K562 (cell line): ENCODE data around the gene NUDT2. TPM values are rescaled to one million over a fixed set of nuclear protein-coding genes. Genes with fewer than 3 reads are reported as not detected.

ENCODE experiments used
- ATAC-seq: fragments of 200-7000 bp; cut with Tn5 transposase; 3 replicates; pipeline ENCODE4 v1.9.1; 2020; ENCODE audit warnings: moderate library complexity
- BruUV-seq: library from RNA; stranded (reverse); fragments of 400-500 nt; replicated peaks from 2 replicates; lab custom pipeline; 2021; lab: Mats Ljungman, UMichigan
- CTCF ChIA-PET: fragments of 300-600 bp; formaldehyde crosslinking; extraction: SDS; loops from one replicate; lab custom pipeline; 2021; ENCODE audit warnings: low intra/inter-chr PET ratio; lab: Yijun Ruan, JAX
- POLR2A ChIA-PET: fragments of 300-600, 350-650 bp; sonication (Branson Sonifier 250); formaldehyde crosslinking; extraction: SDS; loops from one replicate; lab custom pipeline; 2021; ENCODE audit warnings: antibody characterized with exemption, inconsistent platforms; lab: Yijun Ruan, JAX
- DNase-seq, 4 experiments: peaks; one replicate each; pipeline versions ENCODE4 v3.0.0 to v3.0.0-alpha.2; 2011 to 2018; ENCODE audit warnings: low spot score in 3 of 4, mixed read lengths in 3 of 4; ENCODE audit errors: extremely low read depth in 1 of 4
- FAIRE-seq: peaks from 2 replicates; lab custom pipeline; 2011; peaks lifted over from hg19 to GRCh38; lab: Jason Lieb, UNC
- H2AFZ ChIP-seq: 2 replicates; pipeline ENCODE4 v1.6.0; 2011; ENCODE audit warnings: low read depth, low read length, control low read depth, inconsistent platforms
- H3K27ac ChIP-seq: fragments of 200-600 bp; 3 replicates; pipeline ENCODE4 v1.8.0; 2011; ENCODE audit warnings: low read depth, mild to moderate bottlenecking, control low read depth, inconsistent platforms, low read length, moderate library complexity, mixed read lengths; ENCODE audit errors: extremely low read depth
- H3K27me3 ChIP-seq, 2 experiments: fragments of 300-600 bp in 1 of 2; 2 replicates in 1 of 2; 3 replicates in 1 of 2; pipeline versions ENCODE4 v1.6.0 to v1.8.0; 2011; ENCODE audit warnings: inconsistent platforms in 2 of 2, low read length in 2 of 2, mild to moderate bottlenecking in 1 of 2, mixed read lengths in 1 of 2, moderate library complexity in 1 of 2; ENCODE audit not compliant: control insufficient read depth in 2 of 2, insufficient read depth in 2 of 2
- H3K36me3 ChIP-seq: fragments of 300-600 bp; 3 replicates; pipeline ENCODE4 v1.8.0; 2011; ENCODE audit warnings: mild to moderate bottlenecking, low read length, inconsistent platforms; ENCODE audit not compliant: control insufficient read depth, insufficient read depth
- H3K4me1 ChIP-seq, 2 experiments: fragments of 200-600 bp in 1 of 2; replicated peaks in 1 of 2; 2 replicates in 1 of 2; 3 replicates in 1 of 2; pipeline versions ENCODE4 v1.5.1 to v1.8.0; 2011; ENCODE audit warnings: inconsistent platforms in 2 of 2, low read length in 2 of 2, mild to moderate bottlenecking in 1 of 2, mixed read lengths in 1 of 2, moderate library complexity in 1 of 2; ENCODE audit not compliant: control insufficient read depth in 2 of 2, insufficient read depth in 2 of 2
- H3K4me2 ChIP-seq: 2 replicates; pipeline ENCODE4 v1.6.1; 2011; ENCODE audit warnings: low read length, control low read depth, inconsistent platforms, mixed read lengths; ENCODE audit not compliant: insufficient read depth
- H3K4me3 ChIP-seq: fragments of 200-600 bp; sonication (generic), shearing (Covaris generic); 2 replicates; pipeline ENCODE4 v1.5.1; 2016; ENCODE audit warnings: control low read depth, inconsistent platforms
- H3K79me2 ChIP-seq: fragments of 200-600 bp; 3 replicates; pipeline ENCODE4 v1.8.0; 2011; ENCODE audit warnings: low read length, inconsistent platforms; ENCODE audit not compliant: control insufficient read depth, insufficient read depth
- H3K9ac ChIP-seq, 2 experiments: 2 replicates each; pipeline versions ENCODE4 v1.6.0 to v1.6.1; 2011; ENCODE audit warnings: low read depth in 2 of 2, low read length in 2 of 2, control low read depth in 1 of 2, inconsistent platforms in 1 of 2, mild to moderate bottlenecking in 1 of 2, mixed read lengths in 1 of 2; ENCODE audit not compliant: insufficient read depth in 1 of 2
- H3K9me1 ChIP-seq: one replicate; pipeline ENCODE4 v1.6.0; 2011; ENCODE audit warnings: inconsistent platforms, mild to moderate bottlenecking, low read length, moderate library complexity; ENCODE audit not compliant: control insufficient read depth, insufficient read depth
- H3K9me3 ChIP-seq: replicated peaks from 2 replicates; pipeline ENCODE4 v1.5.1; 2011; ENCODE audit warnings: low read depth, low read length, inconsistent platforms; ENCODE audit not compliant: control insufficient read depth, insufficient read depth
- H4K20me1 ChIP-seq: replicated peaks from 2 replicates; pipeline ENCODE4 v1.6.1; 2011; ENCODE audit warnings: low read length, inconsistent platforms, mixed read lengths; ENCODE audit not compliant: control insufficient read depth, insufficient read depth
- ARID3B ChIP-seq: fragments of 250-450 bp; sonication (Bioruptor Pico); IDR thresholded peaks from 2 replicates; pipeline ENCODE4 v1.4.0; 2020; ENCODE audit warnings: borderline replicate concordance
- CREM ChIP-seq: IDR thresholded peaks from 2 replicates; pipeline ENCODE4 v1.6.1; 2014; ENCODE audit warnings: antibody characterized with exemption, low read depth
- FOXP4 ChIP-seq: sonication (generic); formaldehyde crosslinking; IDR thresholded peaks from 2 replicates; pipeline ENCODE4 v1.8.0; 2022; ENCODE audit warnings: mild to moderate bottlenecking, missing genetic modification reagents, borderline replicate concordance
- MECOM ChIP-seq: fragments of 250-450 bp; sonication (Bioruptor Pico); IDR thresholded peaks from 2 replicates; pipeline ENCODE4 v1.8.0; 2022; ENCODE audit warnings: inconsistent platforms
- MITF ChIP-seq: IDR thresholded peaks from 2 replicates; pipeline ENCODE4 v1.6.1; 2014; ENCODE audit warnings: antibody characterized with exemption
- NFXL1 ChIP-seq: fragments of 450-650 bp; formaldehyde crosslinking; IDR thresholded peaks from 2 replicates; pipeline ENCODE4 v1.4.0; 2021; ENCODE audit warnings: mild to moderate bottlenecking
- PKNOX1 ChIP-seq: fragments of 450-650 bp; IDR thresholded peaks from 2 replicates; pipeline ENCODE4 v1.6.1; 2016
- ZBTB8A ChIP-seq: fragments of 450-650 bp; IDR thresholded peaks from 2 replicates; pipeline ENCODE4 v1.6.1; 2018; ENCODE audit warnings: mild to moderate bottlenecking, moderate library complexity; ENCODE audit not compliant: partially characterized antibody
- WGBS: fragments of 100-300 bp; shearing (Covaris generic); methylation state at CpG from one replicate; pipeline ENCODE4 v1.1.6; 2016; ENCODE audit warnings: low coverage, mixed read lengths; ENCODE audit not compliant: insufficient coverage; ENCODE audit errors: missing lambda C conversion rate; 5-methylcytosine and 5-hydroxymethylcytosine counted together
- in situ Hi-C: fragments of 300-500 bp; cut with MboI; formaldehyde crosslinking; loops from 4 replicates; pipeline ENCODE4 v1.15.0; 2018; ENCODE audit warnings: inconsistent platforms, mixed read lengths
- intact Hi-C: fragments of 100-400 bp; cut with micrococcal nuclease; formaldehyde crosslinking; loops from 2 replicates; pipeline ENCODE4 v1.14.2; 2022
- polyA plus RNA-seq, 8 experiments: library from polyadenylated mRNA; depleted of rRNA in 4 of 8; stranded (reverse) in 5 of 8; unstranded in 3 of 8; fragments of >200 nt; fragmentation: Nextera tagmentation in 2 of 8; fragmentation: Illumina TruSeq in 1 of 8; extraction: Ambion mirVana in 2 of 8; extraction: Trizol in 1 of 8; gene quantifications; 2 replicates each; pipeline versions ENCODE4 v1.2.1 to v1.2.3, GENCODE V29; 2011 to 2014; ENCODE audit warnings: inconsistent platforms in 1 of 8, missing spikeins in 1 of 8
- total RNA-seq, 7 experiments: library from RNA; depleted of rRNA in 6 of 7; stranded (reverse); fragments of >200 nt in 6 of 7; fragmentation: Illumina TruSeq in 2 of 7; extraction: Trizol in 2 of 7; gene quantifications; 2 replicates each; pipeline versions ENCODE4 v1.2.1 to v1.2.3, GENCODE V29; 2011 to 2021; ENCODE audit warnings: low replicate concordance in 1 of 7

NUDT2 gene
- total and polyA plus RNA-seq, 9 of the 15 experiments (the other 6 are each of a cell fraction or from before 2014, with no cell fraction given): 11.5 to 28.1 (median 19.0) TPM

- WGBS: 63% methylated on average over 2 of the region's 2 CpGs
- no peak overlapping the region for H2AFZ ChIP-seq
- POLR2A ChIA-PET: interaction anchor here (1.1 kb wide), 1 partner anchor 28 kb away, joined by 3 read pairs; no protein-coding TSS in a partner anchor
- H3K9me1 ChIP-seq: no peaks in the 10 kb centered on the region
- no peak for FAIRE-seq
- H3K27me3 ChIP-seq: no peaks in the 10 kb centered on the region
- intact Hi-C loops: no loop called here
- no peak overlapping the region for H3K4me3 ChIP-seq
- H3K4me2 ChIP-seq: no peak overlapping the region
- no peak overlapping the region for H3K27ac ChIP-seq
- 0 out of 3 replicates have a peak, but pooled peaks cover 5% of the 10 kb centered on the region for H3K36me3 ChIP-seq
- H3K79me2 ChIP-seq: no peaks in the 10 kb centered on the region
- CTCF ChIA-PET: no interaction called here
- H3K4me1 ChIP-seq: no peaks in the 10 kb centered on the region
- no peak for DNase-seq
- BruUV-seq: no TSS peak
- H3K9ac ChIP-seq: no peak overlapping the region
- TF ChIP-seq ZBTB8A (no peak), PKNOX1 (peak; percentile 57)
- TF ChIP-seq, all 486 proteins: peak for 1
- no peaks in the 10 kb centered on the region for H3K9me3 ChIP-seq
- no peak for ATAC-seq
- H4K20me1 ChIP-seq: no peaks in the 10 kb centered on the region
- in situ Hi-C loops: no loop called here
These were observed 37.9 kb upstream of the NUDT2 start for GRCh38 chr9:34291423-34291822.

GRCh38 chr9:34292552-34292951 is 36.8 kb upstream of the NUDT2 start:
- Histone ChIP-seq H3K27me3 (no peaks in the 10 kb centered on the region), H3K9me1 (no peaks in the 10 kb centered on the region), H3K79me2 (no peaks in the 10 kb centered on the region), H2AFZ (no peak overlapping the region), H3K9me3 (no peaks in the 10 kb centered on the region), H3K4me3 (no peak overlapping the region), H4K20me1 (no peaks in the 10 kb centered on the region), H3K4me2 (no peak overlapping the region), H3K4me1 (no peaks in the 10 kb centered on the region), H3K27ac (no peak overlapping the region), H3K36me3 (no peaks in the 10 kb centered on the region), H3K9ac (no peak overlapping the region)
- ChIA-PET CTCF (no interaction called here), POLR2A (no interaction called here)
- in situ Hi-C loops: no loop called here
- 87% methylated on average over 2 of the region's 2 CpGs for whole genome bisulfite sequencing
- ATAC-seq (no peak), DNase-seq (no peak), FAIRE-seq (no peak)
- intact Hi-C loops: no loop called here
- BruUV-seq: no TSS peak
- TF ChIP-seq MECOM (no peak), NFXL1 (CRISPR knock-in tag) (no peak), CREM (no peak), MITF (no peak), PKNOX1 (no peak), ARID3B (CRISPR knock-in tag) (no peak), FOXP4 (no peak)
